Testis (tissue), 2 donors: ENCODE measurements around the gene ZNF575.

Experiments used
- POLR2A ChIP-seq: fragments of 450-650 bp; IDR thresholded peaks from one replicate; pipeline ENCODE4 v1.6.1; 2017; ENCODE audit warnings: antibody characterized with exemption, mild to moderate bottlenecking, moderate library complexity
- TF ChIP-seq, protein P1 (sequence below), 3 experiments: fragments of 450-650 bp in 2 of 3; fragments of 200-600 bp in 1 of 3; sonication (generic) in 1 of 3; IDR thresholded peaks; one replicate each; pipeline ENCODE4 v1.5.1; 2016 to 2019; ENCODE audit warnings: antibody characterized with exemption in 3 of 3, mild to moderate bottlenecking in 2 of 3, moderate library complexity in 1 of 3

DNA sequence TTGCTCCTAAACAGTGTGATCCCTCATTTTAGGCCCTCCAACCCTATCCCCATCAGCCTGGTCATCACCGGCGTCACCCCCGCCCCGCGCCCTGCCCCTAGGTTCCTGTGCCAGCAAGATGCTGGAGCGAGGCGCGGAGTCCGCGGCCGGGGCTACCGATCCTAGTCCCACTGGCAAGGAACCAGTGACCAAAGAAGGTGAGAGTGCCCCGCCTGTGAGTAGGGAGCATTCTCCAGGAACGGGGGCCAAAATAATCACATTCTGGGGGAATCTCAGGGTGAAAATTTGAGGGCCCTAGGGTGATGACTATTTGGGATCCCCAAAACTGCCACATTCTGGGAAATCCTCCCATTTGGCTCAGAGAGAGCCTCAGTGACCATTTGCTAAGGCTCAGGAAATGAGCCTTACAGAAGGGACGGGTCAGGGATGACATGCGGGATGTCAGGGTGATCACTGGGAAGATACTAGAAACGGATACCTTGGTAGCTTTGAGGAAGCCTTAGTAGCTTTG is 1.4 kb downstream of the ZNF575 start:
- TF ChIP-seq, protein P1, sequence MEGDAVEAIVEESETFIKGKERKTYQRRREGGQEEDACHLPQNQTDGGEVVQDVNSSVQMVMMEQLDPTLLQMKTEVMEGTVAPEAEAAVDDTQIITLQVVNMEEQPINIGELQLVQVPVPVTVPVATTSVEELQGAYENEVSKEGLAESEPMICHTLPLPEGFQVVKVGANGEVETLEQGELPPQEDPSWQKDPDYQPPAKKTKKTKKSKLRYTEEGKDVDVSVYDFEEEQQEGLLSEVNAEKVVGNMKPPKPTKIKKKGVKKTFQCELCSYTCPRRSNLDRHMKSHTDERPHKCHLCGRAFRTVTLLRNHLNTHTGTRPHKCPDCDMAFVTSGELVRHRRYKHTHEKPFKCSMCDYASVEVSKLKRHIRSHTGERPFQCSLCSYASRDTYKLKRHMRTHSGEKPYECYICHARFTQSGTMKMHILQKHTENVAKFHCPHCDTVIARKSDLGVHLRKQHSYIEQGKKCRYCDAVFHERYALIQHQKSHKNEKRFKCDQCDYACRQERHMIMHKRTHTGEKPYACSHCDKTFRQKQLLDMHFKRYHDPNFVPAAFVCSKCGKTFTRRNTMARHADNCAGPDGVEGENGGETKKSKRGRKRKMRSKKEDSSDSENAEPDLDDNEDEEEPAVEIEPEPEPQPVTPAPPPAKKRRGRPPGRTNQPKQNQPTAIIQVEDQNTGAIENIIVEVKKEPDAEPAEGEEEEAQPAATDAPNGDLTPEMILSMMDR (IDR thresholded peaks at IDR 0.05), result no peak
- no peak for TF ChIP-seq POLR2A
